ENCODE data around the gene TLR6.
A peak's percentile ranks its signal among the peaks of the same experiment; 100 is the strongest.

The TLR6 gene

GRCh38 chr4:38856524-38857337 lies at the start of gene TLR6:
TSS of gene TLR6 (minus strand) at chr4:38856817. CDS start at chr4:38829473, 27,344 bp downstream.
- peak; percentile 41 for DNase-seq (ENCODE audit: low read depth)

GRCh38 chr4:38905652-38906385 lies 49.2 kb upstream of the TLR6 start:
- peak; percentile 55 for DNase-seq (ENCODE audit: low read depth)

- DNase-seq (ENCODE audit: low read depth) = no peak
These were observed 48.1 kb upstream of the TLR6 start for GRCh38 chr4:38904682-38905081.

- DNase-seq (ENCODE audit: low read depth) = no peak
These were observed 47.6 kb upstream of the TLR6 start for GRCh38 chr4:38904090-38904666.

- no peak for DNase-seq (ENCODE audit: low read depth)
These were observed 46.1 kb upstream of the TLR6 start for GRCh38 chr4:38902695-38903094.

- DNase-seq (ENCODE audit: low read depth) = no peak
These were observed 45.6 kb upstream of the TLR6 start for GRCh38 chr4:38902221-38902620.

GRCh38 chr4:38898245-38898644 lies 41.6 kb upstream of the TLR6 start:
- DNase-seq (ENCODE audit: low read depth) = no peak

- DNase-seq (ENCODE audit: low read depth) = no peak
These were observed 40.3 kb upstream of the TLR6 start for GRCh38 chr4:38896940-38897339.

- no peak for DNase-seq (ENCODE audit: low read depth)
These were observed 37.8 kb upstream of the TLR6 start for GRCh38 chr4:38894322-38894982.

GRCh38 chr4:38891051-38891983 lies 34.7 kb upstream of the TLR6 start:
- DNase-seq (ENCODE audit: low read depth) = no peak

GRCh38 chr4:38889143-38889542 lies 32.5 kb upstream of the TLR6 start:
- no peak for DNase-seq (ENCODE audit: low read depth)

GRCh38 chr4:38884254-38884653 lies 27.6 kb upstream of the TLR6 start:
- DNase-seq (ENCODE audit: low read depth) = no peak

GRCh38 chr4:38876636-38877035 lies 20.0 kb upstream of the TLR6 start:
- DNase-seq (ENCODE audit: low read depth) = no peak

GRCh38 chr4:38873290-38873944 lies 16.8 kb upstream of the TLR6 start:
- DNase-seq (ENCODE audit: low read depth) = no peak

- no peak for DNase-seq (ENCODE audit: low read depth)
These were observed 16.0 kb upstream of the TLR6 start for GRCh38 chr4:38872620-38873019.

GRCh38 chr4:38871593-38871992 lies 15.0 kb upstream of the TLR6 start:
- DNase-seq (ENCODE audit: low read depth) = no peak

- no peak for DNase-seq (ENCODE audit: low read depth)
These were observed 13.6 kb upstream of the TLR6 start for GRCh38 chr4:38870098-38870808.

GRCh38 chr4:38869511-38869910 lies 12.9 kb upstream of the TLR6 start:
- DNase-seq (ENCODE audit: low read depth) = no peak

GRCh38 chr4:38868059-38868960 lies 11.7 kb upstream of the TLR6 start:
- DNase-seq (ENCODE audit: low read depth) = no peak
